Measurements from ENCODE around the gene DPPA2. TPM values are rescaled to one million over a fixed set of nuclear protein-coding genes. Genes with fewer than 3 reads are reported as not detected.

DPPA2 gene
- total RNA-seq, 4 donors from 2014 or later, result not detected

GRCh38 chr3:109355625-109356441 lies 39.5 kb upstream of the DPPA2 start:
- intact Hi-C loops (cut with DNase I; ENCODE audit: low total_unique reads), result no loop called here
- H3K4me3 ChIP-seq (ENCODE audit: low read depth, poor library complexity, severe bottlenecking), result no peak overlapping the region
- 57% methylated on average over 8 of the region's 8 CpGs for WGBS, 2 donors
- TF ChIP-seq CTCF (IDR thresholded peaks at IDR 0.05), result no peak
- no peak for TF ChIP-seq POLR2A (IDR thresholded peaks at IDR 0.05)
- no peak for DNase-seq (ENCODE audit: low spot score in 2 of 2)

- intact Hi-C loops (cut with DNase I; ENCODE audit: low total_unique reads), result no loop called here
- TF ChIP-seq CTCF (IDR thresholded peaks at IDR 0.05), result no peak
- no peak for TF ChIP-seq POLR2A (IDR thresholded peaks at IDR 0.05)
- no peak overlapping the region for H3K4me3 ChIP-seq (ENCODE audit: low read depth, poor library complexity, severe bottlenecking)
- no peak for DNase-seq (ENCODE audit: low spot score in 2 of 2)
- 44 to 47% methylated on average over 2 of the region's 2 CpGs for WGBS, 2 donors
These were observed 36.7 kb upstream of the DPPA2 start for GRCh38 chr3:109353057-109353456.

GRCh38 chr3:109351231-109351630 lies 34.9 kb upstream of the DPPA2 start:
- no peak overlapping the region for H3K4me3 ChIP-seq (ENCODE audit: low read depth, poor library complexity, severe bottlenecking)
- DNase-seq (ENCODE audit: low spot score in 2 of 2), result no peak
- TF ChIP-seq CTCF (IDR thresholded peaks at IDR 0.05) (no peak), POLR2A (IDR thresholded peaks at IDR 0.05) (no peak)
- intact Hi-C loops (cut with DNase I; ENCODE audit: low total_unique reads), result no loop called here

DNA sequence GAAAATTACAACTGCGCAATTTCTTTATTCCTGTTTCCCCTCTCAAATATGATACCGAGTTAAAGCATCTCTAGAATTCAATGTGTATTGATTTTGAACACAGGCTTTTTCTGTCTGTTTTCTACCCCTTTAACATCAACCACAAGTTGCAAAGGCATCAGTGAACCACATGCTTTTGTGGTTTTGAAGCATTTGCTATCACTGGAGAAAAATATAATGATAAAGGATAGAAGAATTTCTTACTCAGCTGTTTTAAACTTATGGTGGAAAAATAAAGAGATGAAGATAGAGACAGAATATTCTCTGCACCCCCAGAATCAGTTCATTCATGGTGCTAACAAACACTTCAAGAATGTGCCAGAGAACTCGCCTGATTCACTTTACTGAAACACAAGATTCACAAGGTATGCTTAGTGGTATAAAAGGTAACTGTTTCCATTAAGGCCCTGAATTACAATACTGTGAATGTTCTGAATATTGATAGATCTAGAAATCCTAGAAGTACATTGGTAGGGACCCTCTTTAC lies 30.5 kb upstream of the DPPA2 start:
- H3K4me3 ChIP-seq (ENCODE audit: low read depth, poor library complexity, severe bottlenecking), result no peak overlapping the region
- intact Hi-C loops (cut with DNase I; ENCODE audit: low total_unique reads), result no loop called here
- DNase-seq (ENCODE audit: low spot score in 2 of 2), result no peak
- TF ChIP-seq POLR2A (IDR thresholded peaks at IDR 0.05) (no peak), CTCF (IDR thresholded peaks at IDR 0.05) (no peak)
- WGBS, 2 donors, result 63 to 65% methylated on average over 3 of the region's 3 CpGs

DNA sequence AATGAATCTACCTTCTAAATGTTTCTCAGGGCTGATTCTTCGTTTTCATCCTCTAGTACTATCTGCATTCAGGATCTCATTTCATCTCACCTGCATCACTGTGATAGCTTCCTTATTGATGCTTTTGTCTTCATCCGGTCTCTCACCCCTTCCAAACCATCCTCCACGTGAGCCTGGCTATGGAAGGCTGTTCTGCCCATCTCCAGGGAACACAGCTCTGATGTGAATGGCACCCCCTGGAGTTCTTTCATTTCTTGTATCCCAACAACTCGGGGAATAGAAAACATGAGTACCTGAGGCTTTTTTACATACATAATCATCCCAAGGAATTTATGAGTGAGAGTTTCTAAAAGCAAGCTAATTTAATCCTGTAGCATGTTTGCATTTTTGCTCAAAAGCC lies 29.8 kb upstream of the DPPA2 start:
- intact Hi-C loops (cut with DNase I; ENCODE audit: low total_unique reads), result no loop called here
- WGBS, 2 donors, result 50 to 53% methylated on average over 4 of the region's 4 CpGs
- H3K4me3 ChIP-seq (ENCODE audit: low read depth, poor library complexity, severe bottlenecking), result no peak overlapping the region
- DNase-seq (ENCODE audit: low spot score in 2 of 2), result no peak
- TF ChIP-seq CTCF (IDR thresholded peaks at IDR 0.05) (no peak), POLR2A (IDR thresholded peaks at IDR 0.05) (no peak)
